GM06990 (cell line): Measurements from ENCODE around the gene TBL1X.
"Not testable (repeated sequence)": the region's sequence is repeated elsewhere in the genome, so short reads cannot be mapped to it uniquely, and the experiment has no call there.

Experiments
- DNase-seq: peaks from one replicate; pipeline ENCODE4 v3.0.0-alpha.2; 2011; ENCODE audit not compliant: insufficient read length; ENCODE audit errors: extremely low read depth
- H3K27me3 ChIP-seq: replicated peaks from 2 replicates; pipeline ENCODE4 v1.6.0; 2011; ENCODE audit warnings: low read length; ENCODE audit not compliant: control insufficient read depth, insufficient read depth
- H3K36me3 ChIP-seq: 2 replicates; pipeline ENCODE4 v1.5.1; 2011; ENCODE audit warnings: low read length; ENCODE audit not compliant: control insufficient read depth, insufficient read depth
- H3K4me3 ChIP-seq: replicated peaks from 2 replicates; pipeline ENCODE4 v1.5.1; 2011; ENCODE audit warnings: low read depth, mild to moderate bottlenecking, control low read depth, low read length
- CTCF ChIP-seq: IDR thresholded peaks from 2 replicates; pipeline ENCODE4 v1.5.1; 2011; ENCODE audit warnings: low read length, control low read depth, mild to moderate bottlenecking, inconsistent platforms; ENCODE audit not compliant: insufficient read depth, poor library complexity, severe bottlenecking

The TBL1X gene

GRCh38 chrX:9456250-9457074 lies 8.4 kb upstream of the TBL1X start:
- H3K36me3 ChIP-seq = no peaks in the 10 kb centered on the region
- DNase-seq = no peak
- no peaks in the 10 kb centered on the region for H3K27me3 ChIP-seq
- no peak for TF ChIP-seq CTCF
- H3K4me3 ChIP-seq = no peak overlapping the region

GRCh38 chrX:9458034-9458433 lies 6.8 kb upstream of the TBL1X start:
- not testable (repeated sequence) for H3K27me3 ChIP-seq, H3K36me3 ChIP-seq, H3K4me3 ChIP-seq, DNase-seq

- Histone ChIP-seq H3K4me3 (no peak overlapping the region), H3K36me3 (no peaks in the 10 kb centered on the region), H3K27me3 (no peaks in the 10 kb centered on the region)
- DNase-seq = no peak
- no peak for TF ChIP-seq CTCF
Measured at GRCh38 chrX:9458516-9459078, 6.3 kb upstream of the TBL1X start.

- no peak for DNase-seq
- Histone ChIP-seq H3K36me3 (no peaks in the 10 kb centered on the region), H3K27me3 (no peaks in the 10 kb centered on the region), H3K4me3 (no peak overlapping the region)
- no peak for TF ChIP-seq CTCF
Measured at GRCh38 chrX:9459186-9459748, 5.6 kb upstream of the TBL1X start.

- no peak for DNase-seq
- TF ChIP-seq CTCF = no peak
- Histone ChIP-seq H3K27me3 (no peaks in the 10 kb centered on the region), H3K4me3 (no peak overlapping the region), H3K36me3 (no peaks in the 10 kb centered on the region)
Measured at GRCh38 chrX:9461087-9461486, 3.8 kb upstream of the TBL1X start.

- no peak for TF ChIP-seq CTCF
- no peaks in the 10 kb centered on the region for H3K36me3 ChIP-seq
- no peak overlapping the region for H3K4me3 ChIP-seq
- no peaks in the 10 kb centered on the region for H3K27me3 ChIP-seq
- DNase-seq = no peak
Measured at GRCh38 chrX:9462456-9462855, 2.4 kb upstream of the TBL1X start.
